SK-MEL-5 (cell line): Measurements from ENCODE around the gene RFTN1. TPM values are rescaled to one million over a fixed set of nuclear protein-coding genes. Genes with fewer than 3 reads are reported as not detected.

ENCODE experiments used
- DNase-seq: peaks from one replicate; pipeline ENCODE4 v3.0.0-alpha.2; 2016; ENCODE audit warnings: low read depth, low spot score
- in situ Hi-C: cut with HindIII; loops from 2 replicates; pipeline ENCODE4 v1.10.0; 2016; ENCODE audit warnings: low sequenced_read_pairs, high pct_unique_total_duplicates, low pct_unique_long_range_greater_than_20kb
- total RNA-seq: library from RNA; depleted of rRNA; stranded (reverse); fragments of >200 nt; shearing (Covaris generic); gene quantifications from 2 replicates; pipeline ENCODE4 v1.2.3, GENCODE V29; 2014; rRNA removed

RFTN1 gene
- total RNA-seq, 1 experiment from 2014 or later = 1.8 TPM

- in situ Hi-C loops = no loop called here
- no peak for DNase-seq
These were observed 226.6 kb downstream of the RFTN1 start for GRCh38 chr3:16286751-16287543.

- DNase-seq = no peak
- in situ Hi-C loops = no loop called here
These were observed 227.3 kb downstream of the RFTN1 start for GRCh38 chr3:16286161-16286560.

GRCh38 chr3:16284633-16285032, 228.9 kb downstream of the RFTN1 start:
- in situ Hi-C loops = no loop called here
- no peak for DNase-seq

- DNase-seq = no peak
- in situ Hi-C loops = no loop called here
These were observed 232.8 kb downstream of the RFTN1 start for GRCh38 chr3:16280671-16281070.

- DNase-seq = no peak
- in situ Hi-C loops = no loop called here
These were observed 234.3 kb downstream of the RFTN1 start for GRCh38 chr3:16279010-16279801.

- DNase-seq = no peak
- in situ Hi-C loops = no loop called here
These were observed 236.0 kb downstream of the RFTN1 start for GRCh38 chr3:16277471-16277870.

- no peak for DNase-seq
- in situ Hi-C loops = no loop called here
These were observed 239.6 kb downstream of the RFTN1 start for GRCh38 chr3:16273867-16274266.

- no peak for DNase-seq
These were observed 240.9 kb downstream of the RFTN1 start for GRCh38 chr3:16272588-16272987.

GRCh38 chr3:16270855-16271254, 242.6 kb downstream of the RFTN1 start:
- in situ Hi-C loops = no loop called here
- no peak for DNase-seq

More at GRCh38 chr3:16272588-16272987, 240.9 kb downstream of the RFTN1 start:
- in situ Hi-C loops = no loop called here

- in situ Hi-C loops = no loop called here
- DNase-seq = no peak
These were observed 246.8 kb downstream of the RFTN1 start for GRCh38 chr3:16266714-16267113.

Other genes starting within 250 kb of the RFTN1 start
- 29.3 and 29.8 TPM in 2 replicates for gene DPH3, start 248.8 kb downstream of the RFTN1 start, total RNA-seq
- 36.1 and 39.1 TPM in 2 replicates for gene OXNAD1, start 248.5 kb downstream of the RFTN1 start, total RNA-seq
- gene DAZL, start 91.7 kb upstream of the RFTN1 start, total RNA-seq = not detected in 2 replicates